Hematopoietic multipotent progenitor cell treated with erythropoietin and hydrocortisone succinate and interleukin-3 and kit ligand, for 17 days (in vitro differentiated cells): ENCODE measurements around the gene PGBD1.
A peak's percentile ranks its signal among the peaks of the same experiment; 100 is the strongest.

ENCODE experiments used
- DNase-seq: peaks from one replicate; pipeline ENCODE4 v3.0.0-alpha.2; 2015; ENCODE audit warnings: low spot score

Gene PGBD1

GRCh38 chr6:28281288-28282064 lies at the start of gene PGBD1:
Gene PGBD1 (plus strand): TSS chr6:28281572. CDS start chr6:28283814, 2,242 bp downstream.
- peak; percentile 15 for DNase-seq

GRCh38 chr6:28232785-28233184 lies 48.6 kb upstream of the PGBD1 start:
- DNase-seq = no peak

GRCh38 chr6:28235912-28236452 lies 45.4 kb upstream of the PGBD1 start:
- no peak for DNase-seq

- no peak for DNase-seq
Measured at GRCh38 chr6:28239636-28240035, 41.7 kb upstream of the PGBD1 start.

- DNase-seq = no peak
Measured at GRCh38 chr6:28240471-28240870, 40.9 kb upstream of the PGBD1 start.

GRCh38 chr6:28243946-28244345 lies 37.4 kb upstream of the PGBD1 start:
- DNase-seq = no peak

GRCh38 chr6:28245206-28245941 lies 36.0 kb upstream of the PGBD1 start:
- DNase-seq = no peak

GRCh38 chr6:28248916-28249315 lies 32.5 kb upstream of the PGBD1 start:
- no peak for DNase-seq

GRCh38 chr6:28250747-28251146 lies 30.6 kb upstream of the PGBD1 start:
- DNase-seq = no peak

GRCh38 chr6:28251661-28252008 lies 29.7 kb upstream of the PGBD1 start:
- peak; percentile 20 for DNase-seq

GRCh38 chr6:28252009-28252975 lies 29.1 kb upstream of the PGBD1 start, which contains the start of gene ZKSCAN4:
Gene ZKSCAN4 (minus strand): TSS chr6:28252269. CDS start chr6:28251980, 289 bp downstream.
- peak; percentile 62 for DNase-seq

- DNase-seq = peak; percentile 21
Measured at GRCh38 chr6:28254121-28254519, 27.3 kb upstream of the PGBD1 start.

- no peak for DNase-seq
Measured at GRCh38 chr6:28257042-28257441, 24.3 kb upstream of the PGBD1 start.

- DNase-seq = peak; percentile 28
Measured at GRCh38 chr6:28258877-28259777, 22.2 kb upstream of the PGBD1 start, which contains the start of gene NKAPL. Gene NKAPL (plus strand): TSS chr6:28259297. CDS start chr6:28259372, 75 bp downstream.

GRCh38 chr6:28263922-28264321 lies 17.4 kb upstream of the PGBD1 start:
- no peak for DNase-seq

GRCh38 chr6:28264834-28265401 lies 16.5 kb upstream of the PGBD1 start:
- DNase-seq = no peak

- no peak for DNase-seq
Measured at GRCh38 chr6:28266563-28266961, 14.8 kb upstream of the PGBD1 start.

- DNase-seq = peak; percentile 88
Measured at GRCh38 chr6:28266962-28267694, 14.2 kb upstream of the PGBD1 start, which contains the start of gene ZSCAN26. Gene ZSCAN26 (plus strand): TSS chr6:28267143. CDS start chr6:28271920, 4,777 bp downstream.

- DNase-seq = no peak
Measured at GRCh38 chr6:28267695-28268059, 13.7 kb upstream of the PGBD1 start.

GRCh38 chr6:28269492-28269891 lies 11.9 kb upstream of the PGBD1 start:
- DNase-seq = peak; percentile 45
